ENCODE data around the gene GALNT10.

The GALNT10 gene

DNA sequence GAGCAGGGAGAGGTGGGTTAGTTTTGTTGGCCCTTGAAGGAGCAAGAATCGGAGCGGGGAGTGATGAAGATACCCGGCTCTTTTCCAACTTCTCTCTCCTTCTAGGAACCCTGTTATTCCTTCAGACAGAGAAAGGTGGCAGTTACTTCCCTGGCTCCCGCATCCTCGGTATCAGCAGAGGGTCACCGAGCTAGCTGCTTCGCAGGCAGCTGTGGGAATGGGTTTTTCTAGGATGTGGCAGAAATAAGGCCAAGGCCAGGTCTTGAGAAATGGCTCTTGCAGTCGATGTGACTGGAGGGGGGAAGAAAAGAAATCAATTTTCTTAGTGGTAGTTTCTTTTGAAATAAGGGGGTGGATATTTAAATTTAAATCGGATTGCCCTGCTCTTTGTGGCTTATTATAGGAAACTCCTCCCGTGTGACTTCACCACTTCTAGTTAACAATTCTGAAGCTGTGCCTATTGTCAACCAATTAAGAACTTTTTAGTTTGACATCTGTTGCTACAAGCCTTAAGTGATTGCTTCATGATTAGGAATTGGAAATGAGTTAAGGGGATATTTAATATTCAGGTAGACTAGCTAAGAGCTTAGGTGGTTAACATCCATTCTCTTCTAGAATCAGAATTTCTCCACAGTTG, 256.7 kb downstream of the GALNT10 start:
- peak in 2 of 3 experiments; percentile 20 to 36 for DNase-seq

GRCh38 chr5:154449786-154450185, 259.3 kb downstream of the GALNT10 start:
- no peak for DNase-seq

DNA sequence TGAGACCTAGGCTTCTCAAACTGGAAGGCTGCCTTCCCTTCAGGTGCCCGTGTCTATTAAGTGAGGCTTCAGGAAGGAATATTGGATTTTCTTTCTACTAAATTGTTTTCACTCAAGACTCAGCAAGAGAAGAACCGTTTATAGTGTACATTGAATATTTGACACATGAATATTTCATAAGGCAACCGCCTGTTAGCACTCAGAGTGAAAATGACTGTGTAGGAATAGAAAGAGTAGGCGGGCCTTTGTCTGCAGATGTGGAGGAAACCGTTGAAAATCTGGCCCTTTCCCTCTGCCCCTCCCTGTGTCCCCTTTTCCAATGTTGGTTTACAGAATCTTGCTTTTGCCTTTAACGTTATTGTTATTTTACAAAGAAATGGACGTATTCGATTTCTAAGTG, 261.4 kb downstream of the GALNT10 start:
- no peak for DNase-seq

DNA sequence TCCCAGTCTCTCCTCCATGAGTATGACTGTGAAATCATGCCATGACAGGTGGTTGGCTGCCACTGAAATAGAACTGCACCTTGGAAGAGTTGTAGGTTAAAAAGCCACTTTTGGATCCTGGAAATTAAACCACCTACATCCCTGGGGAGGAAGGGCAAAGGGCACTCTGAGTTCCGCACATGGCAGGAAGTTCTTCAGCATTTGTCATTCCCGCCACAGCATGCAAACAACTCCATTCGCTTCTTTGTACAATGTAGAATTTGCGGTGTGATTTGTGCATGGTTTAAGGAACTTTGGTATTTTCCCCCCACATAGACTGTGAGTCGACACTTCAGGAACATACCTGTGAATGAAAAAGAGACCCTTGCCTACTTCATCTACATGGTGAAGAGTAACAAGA, 265.1 kb downstream of the GALNT10 start:
- no peak for DNase-seq

GRCh38 chr5:154456540-154456939, 266.0 kb downstream of the GALNT10 start:
- DNase-seq: no peak

DNA sequence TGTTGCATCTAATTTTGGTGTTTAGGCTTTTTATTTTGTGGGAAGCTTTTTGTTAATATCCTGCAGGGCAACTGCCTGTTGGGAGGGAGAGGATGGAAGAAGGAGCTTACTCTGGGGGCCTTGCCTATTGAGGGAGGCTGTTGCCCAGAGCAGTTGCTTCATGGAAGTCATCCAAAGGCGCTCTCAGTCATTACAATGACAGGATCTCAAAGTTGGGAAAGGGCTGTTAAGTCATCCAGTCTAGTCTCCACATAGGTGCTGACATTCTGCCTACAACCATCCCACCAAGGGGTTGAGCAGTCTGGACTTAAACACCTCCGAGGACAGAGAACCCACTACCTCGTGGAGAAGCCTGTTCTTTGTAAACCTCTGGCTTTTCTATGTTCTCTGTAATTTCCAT, 268.5 kb downstream of the GALNT10 start:
- DNase-seq: no peak

DNA sequence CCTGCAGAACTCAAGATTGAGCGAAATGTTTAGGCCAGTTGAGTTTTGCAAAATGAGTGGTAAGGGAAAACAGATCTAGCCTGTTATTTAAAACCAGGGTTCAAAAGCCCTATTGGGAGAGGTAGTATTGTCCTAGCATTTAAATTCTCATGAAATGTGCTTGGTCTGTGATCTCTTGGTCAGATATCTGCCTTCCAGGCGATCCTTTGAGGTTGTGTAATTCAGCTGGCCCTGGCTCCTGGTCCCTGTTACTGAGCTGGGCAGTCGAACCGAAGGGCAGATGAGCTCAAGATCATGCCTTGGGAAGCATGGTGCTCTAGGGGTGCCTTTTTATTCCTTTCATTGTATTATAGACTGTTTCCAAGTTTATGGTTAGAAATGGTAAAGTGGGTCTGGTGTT, 269.6 kb downstream of the GALNT10 start:
- no peak for DNase-seq

- DNase-seq: peak in 1 of 3 experiments; percentile 71
These were observed 271.0 kb downstream of the GALNT10 start for GRCh38 chr5:154461531-154461930.

- no peak for DNase-seq
These were observed 273.9 kb downstream of the GALNT10 start for GRCh38 chr5:154464438-154464837.

GRCh38 chr5:154465169-154465568, 274.6 kb downstream of the GALNT10 start:
- DNase-seq: no peak

- no peak for DNase-seq
These were observed 275.6 kb downstream of the GALNT10 start for GRCh38 chr5:154466147-154466546.

- DNase-seq: peak in 1 of 3 experiments; percentile 4
These were observed 276.1 kb downstream of the GALNT10 start for GRCh38 chr5:154466671-154467070.

DNA sequence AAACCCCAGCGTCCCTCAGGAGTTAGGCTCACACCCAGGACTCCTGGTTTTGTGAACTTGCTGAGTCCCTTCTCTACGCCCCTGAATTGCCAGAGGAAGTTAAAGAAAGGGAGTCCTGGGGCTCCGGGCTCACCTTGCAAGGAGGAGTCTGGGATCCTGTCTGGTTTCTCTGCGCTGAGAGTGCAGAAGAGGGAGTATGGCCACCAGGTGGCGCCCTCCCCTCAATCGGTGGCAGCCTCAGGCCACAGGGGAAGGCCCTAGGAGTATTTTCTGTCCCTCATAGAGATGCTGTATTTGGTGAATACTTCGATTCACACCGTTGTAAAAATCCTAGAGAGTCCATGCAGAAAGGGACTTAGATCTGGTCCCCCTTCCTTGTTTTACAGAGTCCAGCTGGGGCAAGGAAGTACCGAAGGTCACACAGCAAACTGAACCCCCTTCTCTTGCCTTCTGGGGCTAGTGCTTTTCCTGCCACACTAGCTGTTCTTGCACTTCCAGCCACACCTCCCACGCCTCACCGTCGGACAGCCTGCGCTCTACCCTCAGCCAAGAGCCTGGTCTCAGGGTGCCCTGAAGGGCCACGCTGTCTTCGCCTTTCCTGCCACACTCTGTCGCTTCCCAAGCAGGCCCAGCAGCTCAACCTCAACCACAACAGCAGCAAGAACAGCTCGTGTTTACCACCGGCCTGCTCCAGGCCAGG, 277.3 kb downstream of the GALNT10 start:
- peak; percentile 43 to 80 (median 71) for DNase-seq

GRCh38 chr5:154470137-154470536, 279.6 kb downstream of the GALNT10 start:
- DNase-seq: no peak
